Large intestine (tissue), 3 donors: Measurements from ENCODE around the gene ENDOU. TPM values are rescaled to one million over a fixed set of nuclear protein-coding genes. Genes with fewer than 3 reads are reported as not detected.
"Not testable (repeated sequence)": the region's sequence is repeated elsewhere in the genome, so short reads cannot be mapped to it uniquely, and the experiment has no call there.

Experiments
- DNase-seq, 2 donors: peaks; one replicate each; pipeline versions ENCODE4 v3.0.0 to v3.0.0-alpha.2; 2013
- H3K27ac ChIP-seq: one replicate; pipeline ENCODE4 v1.5.1; 2013; ENCODE audit warnings: low read length
- H3K27me3 ChIP-seq: 2 replicates; pipeline ENCODE4 v1.6.1; 2013; ENCODE audit warnings: low read length; ENCODE audit not compliant: control insufficient read depth, insufficient read depth
- H3K36me3 ChIP-seq: 2 replicates; pipeline ENCODE4 v1.6.1; 2013; ENCODE audit warnings: low read length; ENCODE audit not compliant: control insufficient read depth, insufficient read depth
- H3K4me1 ChIP-seq: one replicate; pipeline ENCODE4 v1.6.1; 2013; ENCODE audit warnings: low read length; ENCODE audit not compliant: control insufficient read depth, insufficient read depth
- H3K4me3 ChIP-seq: one replicate; pipeline ENCODE4 v1.5.1; 2013; ENCODE audit warnings: low read length
- H3K9me3 ChIP-seq: one replicate; pipeline ENCODE4 v1.6.1; 2013; ENCODE audit warnings: mild to moderate bottlenecking, low read depth, low read length, moderate library complexity; ENCODE audit not compliant: control insufficient read depth
- WGBS: methylation state at CpG from one replicate; pipeline ENCODE4 v1.1.5; 2013; ENCODE audit warnings: low lambda C conversion rate; ENCODE audit not compliant: insufficient coverage; 5-methylcytosine and 5-hydroxymethylcytosine counted together
- polyA plus RNA-seq: library from polyadenylated mRNA; unstranded; fragments of 120-200 nt; gene quantifications from one replicate; pipeline ENCODE4 v1.2.1, GENCODE V29; 2013

The ENDOU gene
- polyA plus RNA-seq, 1 donor: 1.8 TPM

DNA sequence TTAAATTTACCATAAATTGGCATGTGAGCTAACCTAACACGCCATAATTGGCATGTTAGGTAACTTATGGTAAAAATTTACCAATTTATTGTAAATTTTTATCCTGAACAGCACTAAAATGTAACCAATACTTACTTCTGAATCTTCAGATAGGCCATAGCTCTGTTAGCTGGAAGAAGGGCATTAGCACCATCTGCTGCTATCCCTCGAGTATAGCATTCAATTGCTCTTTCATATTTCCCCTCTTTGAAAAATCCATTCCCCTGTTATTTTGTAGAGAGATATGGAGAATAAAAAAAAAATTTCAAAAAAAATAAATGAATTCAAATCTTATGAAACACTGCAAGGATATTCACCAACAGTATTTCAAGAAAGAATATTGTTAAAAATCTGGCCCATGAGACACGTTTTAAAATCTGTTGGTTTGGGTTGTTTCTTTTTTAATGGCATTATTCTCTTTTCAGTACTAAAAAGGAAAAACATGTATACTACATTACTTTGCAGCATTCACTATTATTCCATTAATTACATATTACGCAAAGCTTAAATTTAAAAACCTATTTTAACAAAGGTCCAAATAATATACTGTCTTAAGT, 38.5 kb downstream of the ENDOU start:
- Histone ChIP-seq H3K4me1 (no peaks in the 10 kb centered on the region), H3K27ac (no peak overlapping the region), H3K36me3 (peaks cover 20% of the 10 kb centered on the region), H3K4me3 (no peak overlapping the region), H3K9me3 (no peaks in the 10 kb centered on the region), H3K27me3 (no peaks in the 10 kb centered on the region)
- no peak for DNase-seq
- WGBS: 74% methylated on average over 3 of the region's 4 CpGs

DNA sequence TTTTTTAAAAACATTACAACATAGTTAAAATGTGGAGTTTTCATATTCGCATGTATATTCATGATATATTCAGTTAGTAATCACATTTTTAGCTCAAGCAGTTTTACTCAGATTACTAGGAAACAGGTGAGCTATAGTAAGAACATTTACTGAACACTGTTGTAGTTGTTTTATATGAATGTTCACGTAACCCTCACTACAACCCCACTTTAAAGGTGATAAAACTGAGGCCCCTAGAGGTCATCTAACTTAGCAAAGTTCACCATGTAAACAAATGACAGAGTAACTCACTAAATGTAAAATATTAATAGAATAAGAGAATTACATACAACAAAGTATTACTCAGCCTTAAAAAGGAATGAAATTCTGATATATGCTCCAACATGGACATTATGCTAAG, 45.5 kb downstream of the ENDOU start:
- Histone ChIP-seq H3K4me1 (no peaks in the 10 kb centered on the region), H3K4me3 (no peak overlapping the region), H3K27ac (no peak overlapping the region), H3K27me3 (no peaks in the 10 kb centered on the region), H3K9me3 (no peaks in the 10 kb centered on the region), H3K36me3 (peaks cover 16% of the 10 kb centered on the region)
- no peak for DNase-seq
- no CpG with 5 or more reads among the region's 2 CpGs for WGBS

DNA sequence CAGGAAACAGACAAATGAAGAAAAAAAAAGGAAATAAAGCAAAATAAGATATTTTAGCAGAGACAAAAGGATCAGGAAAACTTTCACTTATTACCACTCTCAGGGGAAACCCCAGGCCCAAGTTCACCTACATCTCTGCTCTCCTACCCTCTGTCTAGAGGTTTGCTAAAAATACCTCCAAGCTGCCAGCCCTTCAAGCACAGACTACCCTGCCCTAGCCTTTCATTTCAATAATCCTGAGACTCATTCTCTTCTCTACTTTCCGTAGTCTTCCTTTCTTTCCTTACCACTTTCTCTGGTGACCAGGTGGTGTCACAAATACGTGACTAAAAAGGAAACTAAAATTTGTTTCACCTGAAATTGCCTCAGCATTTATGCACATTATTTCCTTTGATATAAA, 53.2 kb downstream of the ENDOU start:
- no peaks in the 10 kb centered on the region for H3K27me3 ChIP-seq
- no peaks in the 10 kb centered on the region for H3K9me3 ChIP-seq
- H3K4me3 ChIP-seq: no peak overlapping the region
- DNase-seq: no peak
- peaks cover 24% of the 10 kb centered on the region for H3K36me3 ChIP-seq
- H3K4me1 ChIP-seq: no peaks in the 10 kb centered on the region
- H3K27ac ChIP-seq: no peak overlapping the region
- WGBS: no CpG with 5 or more reads among the region's 2 CpGs

DNA sequence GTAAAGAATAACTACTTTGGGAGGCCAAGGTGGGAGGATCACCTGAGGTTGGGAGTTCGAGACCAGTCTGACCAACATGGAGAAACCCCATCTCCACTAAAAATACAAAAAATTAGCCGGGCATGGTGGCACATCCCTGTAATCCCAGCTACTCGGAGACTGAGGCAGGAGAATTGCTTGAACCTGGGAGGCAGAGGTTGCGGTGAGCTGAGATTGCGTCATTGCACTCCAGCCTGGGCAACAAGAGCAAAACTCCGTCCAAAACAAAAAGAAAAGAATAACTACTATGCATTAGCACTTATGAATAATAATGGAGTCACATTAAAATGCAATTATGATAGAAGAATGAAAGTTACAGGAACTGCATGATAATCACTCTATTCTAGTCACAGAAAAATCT, 57.4 kb downstream of the ENDOU start:
- H3K4me3 ChIP-seq, H3K9me3 ChIP-seq, H3K27ac ChIP-seq, H3K4me1 ChIP-seq, DNase-seq, H3K27me3 ChIP-seq: not testable (repeated sequence)
- WGBS: no CpG with 5 or more reads among the region's 6 CpGs
- peaks cover 29% of the 10 kb centered on the region for H3K36me3 ChIP-seq

Other genes with a start within 250 kb of the ENDOU start
- gene RPAP3, start 19.5 kb downstream of the ENDOU start, polyA plus RNA-seq: 26.0 TPM
- gene RAPGEF3, start 33.4 kb upstream of the ENDOU start, polyA plus RNA-seq: 7.9 TPM
- 11.8 TPM for gene SLC48A1, start 47.7 kb upstream of the ENDOU start, polyA plus RNA-seq
- 32.9 TPM for gene HDAC7, start 94.4 kb upstream of the ENDOU start, polyA plus RNA-seq
- gene VDR, start 179.5 kb upstream of the ENDOU start, polyA plus RNA-seq: 11.3 TPM
- 218 TPM for gene TMEM106C, start 238.1 kb upstream of the ENDOU start, polyA plus RNA-seq